ENCODE data around the gene TC2N. TPM values are rescaled to one million over a fixed set of nuclear protein-coding genes. Genes with fewer than 3 reads are reported as not detected.
"Not testable (repeated sequence)": the region's sequence is repeated elsewhere in the genome, so short reads cannot be mapped to it uniquely, and the experiment has no call there.

Gene TC2N
- total RNA-seq, 1 donor from 2014 or later = 7.7 TPM

- DNase-seq (ENCODE audit: low spot score) = no peak
These were observed 22.3 kb upstream of the TC2N start for GRCh38 chr14:91889477-91890211.

- no peak for DNase-seq (ENCODE audit: low spot score)
These were observed 21.5 kb upstream of the TC2N start for GRCh38 chr14:91888641-91889476.

GRCh38 chr14:91886961-91887360, 19.6 kb upstream of the TC2N start:
- DNase-seq (ENCODE audit: low spot score) = no peak

GRCh38 chr14:91885839-91886238, 18.5 kb upstream of the TC2N start:
- DNase-seq (ENCODE audit: low spot score) = no peak

- DNase-seq (ENCODE audit: low spot score) = no peak
These were observed 17.9 kb upstream of the TC2N start for GRCh38 chr14:91885113-91885712.

- DNase-seq (ENCODE audit: low spot score) = no peak
These were observed 17.3 kb upstream of the TC2N start for GRCh38 chr14:91884664-91885063.

- DNase-seq (ENCODE audit: low spot score) = no peak
These were observed 16.4 kb upstream of the TC2N start for GRCh38 chr14:91883753-91884152.

- DNase-seq (ENCODE audit: low spot score) = no peak
These were observed 15.4 kb upstream of the TC2N start for GRCh38 chr14:91882776-91883175.

- no peak for DNase-seq (ENCODE audit: low spot score)
These were observed 15.0 kb upstream of the TC2N start for GRCh38 chr14:91882369-91882768.

- no peak for DNase-seq (ENCODE audit: low spot score)
These were observed 11.9 kb upstream of the TC2N start for GRCh38 chr14:91879196-91879595.

GRCh38 chr14:91878274-91878673, 10.9 kb upstream of the TC2N start:
- no peak for DNase-seq (ENCODE audit: low spot score)

GRCh38 chr14:91877376-91877915, 10.1 kb upstream of the TC2N start:
- DNase-seq (ENCODE audit: low spot score) = no peak

GRCh38 chr14:91876492-91876891, 9.2 kb upstream of the TC2N start:
- DNase-seq (ENCODE audit: low spot score) = no peak

- DNase-seq (ENCODE audit: low spot score) = no peak
These were observed 8.4 kb upstream of the TC2N start for GRCh38 chr14:91875525-91876286.

GRCh38 chr14:91873471-91874415, 6.4 kb upstream of the TC2N start:
- no peak for DNase-seq (ENCODE audit: low spot score)

GRCh38 chr14:91872517-91873470, 5.5 kb upstream of the TC2N start:
- peak; percentile 19 for DNase-seq (ENCODE audit: low spot score)

GRCh38 chr14:91872011-91872501, 4.7 kb upstream of the TC2N start:
- no peak for DNase-seq (ENCODE audit: low spot score)

- not testable (repeated sequence) for DNase-seq (ENCODE audit: low spot score)
These were observed 4.1 kb upstream of the TC2N start for GRCh38 chr14:91871401-91871800.

- no peak for DNase-seq (ENCODE audit: low spot score)
These were observed 3.6 kb upstream of the TC2N start for GRCh38 chr14:91870890-91871289.
